DND-41 (cell line): ENCODE results near the gene VCP.
A peak's percentile ranks its signal among the peaks of the same experiment; 100 is the strongest.

ENCODE experiments used
- ATAC-seq: fragments of 200-7000 bp; cut with Tn5 transposase; 3 replicates; pipeline ENCODE4 v1.9.1; 2021; ENCODE audit warnings: low read depth; ENCODE audit not compliant: insufficient read depth
- DNase-seq: peaks from one replicate; pipeline ENCODE4 v3.0.0-alpha.2; 2020
- H2AFZ ChIP-seq: 2 replicates; pipeline ENCODE4 v1.6.0; 2012; ENCODE audit warnings: low read depth, low read length
- H3K27ac ChIP-seq: 2 replicates; pipeline ENCODE4 v1.5.1; 2012; ENCODE audit warnings: low read length, inconsistent platforms
- H3K27me3 ChIP-seq: fragments of 200-600 bp; sonication (generic); 2 replicates; pipeline ENCODE4 v1.6.0; 2012; ENCODE audit warnings: low read length, mild to moderate bottlenecking, inconsistent platforms; ENCODE audit not compliant: insufficient read depth, poor library complexity
- H3K36me3 ChIP-seq: 2 replicates; pipeline ENCODE4 v1.5.1; 2012; ENCODE audit warnings: low read length, inconsistent platforms; ENCODE audit not compliant: insufficient read depth
- H3K4me1 ChIP-seq: 2 replicates; pipeline ENCODE4 v1.5.1; 2012; ENCODE audit warnings: mild to moderate bottlenecking, low read length; ENCODE audit not compliant: insufficient read depth
- H3K4me2 ChIP-seq: 2 replicates; pipeline ENCODE4 v1.6.0; 2012; ENCODE audit warnings: mild to moderate bottlenecking, moderate library complexity, low read length, inconsistent platforms; ENCODE audit not compliant: insufficient read depth
- H3K4me3 ChIP-seq, 2 experiments: fragments of 200-600 bp in 1 of 2; shearing (Covaris generic) in 1 of 2; 2 replicates each; pipeline ENCODE4 v1.5.1; 2012 to 2016; ENCODE audit warnings: inconsistent platforms in 2 of 2, low read length in 2 of 2, mild to moderate bottlenecking in 2 of 2, low read depth in 1 of 2, moderate library complexity in 1 of 2
- H3K79me2 ChIP-seq: 2 replicates; pipeline ENCODE4 v1.6.0; 2012; ENCODE audit warnings: low read length, inconsistent platforms; ENCODE audit not compliant: insufficient read depth
- H3K9ac ChIP-seq: 2 replicates; pipeline ENCODE4 v1.6.0; 2012; ENCODE audit warnings: low read depth, mild to moderate bottlenecking, inconsistent platforms, low read length, moderate library complexity
- H3K9me3 ChIP-seq: 2 replicates; pipeline ENCODE4 v1.5.1; 2012; ENCODE audit warnings: low read length, moderate library complexity, mild to moderate bottlenecking, inconsistent platforms; ENCODE audit not compliant: insufficient read depth, severe bottlenecking
- H4K20me1 ChIP-seq: 2 replicates; pipeline ENCODE4 v1.6.0; 2012; ENCODE audit warnings: low read length; ENCODE audit not compliant: insufficient read depth
- EZH2 ChIP-seq: IDR thresholded peaks from 3 replicates; pipeline ENCODE4 v1.6.1; 2012; ENCODE audit warnings: borderline replicate concordance, low read depth, mild to moderate bottlenecking, moderate library complexity, low read length, inconsistent platforms; ENCODE audit not compliant: severe bottlenecking
- TF ChIP-seq, protein P1 (sequence below): IDR thresholded peaks from 2 replicates; pipeline ENCODE4 v1.5.1; 2012; ENCODE audit warnings: borderline replicate concordance, low read length, moderate library complexity, mild to moderate bottlenecking; ENCODE audit not compliant: poor library complexity, severe bottlenecking; ENCODE audit errors: extremely low read depth

VCP gene

DNA sequence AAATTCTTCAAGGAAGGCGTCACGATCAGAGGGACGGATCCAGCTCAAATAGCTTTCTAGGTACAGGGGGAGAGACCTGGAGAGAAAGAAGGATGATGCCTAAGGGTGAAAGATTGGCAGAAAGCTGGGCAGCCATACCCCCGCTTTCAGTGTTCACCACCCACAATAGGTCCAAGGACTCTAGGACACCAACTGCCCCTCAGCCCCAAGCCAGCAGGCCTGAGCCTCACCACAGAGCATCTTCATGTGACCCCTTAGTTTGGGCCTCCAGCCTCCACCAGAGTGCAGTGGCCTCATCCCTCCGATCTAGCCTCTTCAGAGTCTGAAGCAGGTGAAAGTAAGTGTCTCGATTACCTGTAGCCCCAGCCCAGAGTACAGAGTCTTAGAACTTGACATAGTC lies 1.7 kb upstream of the VCP start:
- H3K27ac ChIP-seq: no peak overlapping the region
- no peak for DNase-seq
- H3K4me2 ChIP-seq: no peak overlapping the region
- H3K4me3 ChIP-seq: no peak overlapping the region
- peaks cover 48% of the 10 kb centered on the region for H4K20me1 ChIP-seq
- H3K27me3 ChIP-seq: no peaks in the 10 kb centered on the region
- no peak overlapping the region for H2AFZ ChIP-seq
- H3K9ac ChIP-seq: no peak overlapping the region
- H3K36me3 ChIP-seq: peaks cover 75% of the 10 kb centered on the region
- no peak for ATAC-seq
- peaks cover 68% of the 10 kb centered on the region for H3K79me2 ChIP-seq
- TF ChIP-seq, protein P1, sequence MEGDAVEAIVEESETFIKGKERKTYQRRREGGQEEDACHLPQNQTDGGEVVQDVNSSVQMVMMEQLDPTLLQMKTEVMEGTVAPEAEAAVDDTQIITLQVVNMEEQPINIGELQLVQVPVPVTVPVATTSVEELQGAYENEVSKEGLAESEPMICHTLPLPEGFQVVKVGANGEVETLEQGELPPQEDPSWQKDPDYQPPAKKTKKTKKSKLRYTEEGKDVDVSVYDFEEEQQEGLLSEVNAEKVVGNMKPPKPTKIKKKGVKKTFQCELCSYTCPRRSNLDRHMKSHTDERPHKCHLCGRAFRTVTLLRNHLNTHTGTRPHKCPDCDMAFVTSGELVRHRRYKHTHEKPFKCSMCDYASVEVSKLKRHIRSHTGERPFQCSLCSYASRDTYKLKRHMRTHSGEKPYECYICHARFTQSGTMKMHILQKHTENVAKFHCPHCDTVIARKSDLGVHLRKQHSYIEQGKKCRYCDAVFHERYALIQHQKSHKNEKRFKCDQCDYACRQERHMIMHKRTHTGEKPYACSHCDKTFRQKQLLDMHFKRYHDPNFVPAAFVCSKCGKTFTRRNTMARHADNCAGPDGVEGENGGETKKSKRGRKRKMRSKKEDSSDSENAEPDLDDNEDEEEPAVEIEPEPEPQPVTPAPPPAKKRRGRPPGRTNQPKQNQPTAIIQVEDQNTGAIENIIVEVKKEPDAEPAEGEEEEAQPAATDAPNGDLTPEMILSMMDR: no peak
- no peak for TF ChIP-seq EZH2
- peaks cover 71% of the 10 kb centered on the region for H3K4me1 ChIP-seq
- H3K9me3 ChIP-seq: no peaks in the 10 kb centered on the region

DNA sequence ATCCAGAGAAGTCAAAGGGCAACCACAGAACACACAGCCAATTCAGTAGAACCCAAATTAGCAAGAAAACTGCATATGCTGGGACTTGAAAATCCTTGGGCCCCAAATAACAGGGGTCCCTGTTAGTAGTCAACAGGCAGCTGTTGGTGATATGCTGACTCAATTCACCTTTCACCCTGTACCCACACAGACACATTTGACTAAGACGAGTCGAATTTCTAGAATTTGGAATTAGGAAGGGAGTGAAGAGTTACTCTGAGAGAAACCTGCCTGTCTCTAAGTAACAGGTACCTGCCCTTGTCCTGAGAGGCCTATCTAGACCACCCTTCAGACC lies 821 bp upstream of the VCP start:
- Histone ChIP-seq H3K27me3 (no peaks in the 10 kb centered on the region), H3K4me1 (peaks cover 63% of the 10 kb centered on the region), H2AFZ (no peak overlapping the region), H3K27ac (peak overlapping the region; percentile 71), H3K4me2 (peak overlapping the region; percentile 67), H3K4me3 (peak overlapping the region in 1 of 2 experiments; percentile 82; a peak in 2 of 4 replicates), H3K9me3 (no peaks in the 10 kb centered on the region), H3K36me3 (peaks cover 82% of the 10 kb centered on the region), H4K20me1 (peaks cover 52% of the 10 kb centered on the region), H3K79me2 (peaks cover 68% of the 10 kb centered on the region), H3K9ac (peak overlapping the region; percentile 9; the same call in 1 of the 2 replicates)
- no peak for ATAC-seq
- no peak for DNase-seq
- TF ChIP-seq, protein P1: no peak
- TF ChIP-seq EZH2: no peak

DNA sequence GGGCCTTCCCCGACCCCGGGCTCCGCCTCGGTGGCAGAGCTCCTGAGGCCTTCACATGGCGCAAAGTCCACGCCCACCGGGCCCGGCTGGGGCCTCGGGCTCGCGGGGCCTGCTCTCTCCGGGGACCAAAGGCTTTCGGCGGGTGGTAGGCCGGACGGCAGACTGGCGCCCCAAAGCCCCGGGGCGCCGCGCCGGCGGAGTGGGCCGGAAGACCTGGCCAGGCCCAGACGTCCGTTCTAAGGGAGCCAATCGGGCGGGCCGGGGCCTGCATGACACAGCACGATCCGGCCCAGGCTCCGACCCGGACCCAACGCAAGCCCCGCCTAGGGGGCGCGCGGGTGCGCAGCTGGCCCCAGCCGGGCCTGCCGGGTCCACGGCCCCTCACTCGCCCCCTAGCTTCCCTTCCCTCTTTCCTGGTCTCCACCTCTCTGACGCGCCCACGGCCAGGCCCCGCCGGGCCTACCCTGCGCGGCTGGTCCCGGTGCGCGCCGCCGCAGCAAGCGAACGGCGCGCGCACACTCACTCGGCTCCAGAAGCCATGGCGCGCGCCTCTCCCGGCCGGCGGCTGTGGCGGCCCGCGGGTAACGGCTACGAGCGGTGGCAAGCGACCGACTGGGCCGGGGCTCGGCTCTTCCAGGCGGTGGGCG lies 488 bp downstream of the VCP start:
- H2AFZ ChIP-seq: peak overlapping the region; percentile 77
- no peak for TF ChIP-seq EZH2
- TF ChIP-seq, protein P1: peak; percentile 34
- peaks cover 68% of the 10 kb centered on the region for H3K79me2 ChIP-seq
- peak overlapping the region; percentile 79 for H3K4me2 ChIP-seq
- H3K4me1 ChIP-seq: peaks cover 50% of the 10 kb centered on the region
- no peaks in the 10 kb centered on the region for H3K27me3 ChIP-seq
- ATAC-seq (peak; percentile 61), DNase-seq (peak; percentile 71)
- peaks cover 82% of the 10 kb centered on the region for H3K36me3 ChIP-seq
- H3K4me3 ChIP-seq: peak overlapping the region; percentile 82 to 88
- H3K27ac ChIP-seq: peak overlapping the region; percentile 91
- peak overlapping the region; percentile 98 for H3K9ac ChIP-seq
- H3K9me3 ChIP-seq: no peaks in the 10 kb centered on the region
- peaks cover 55% of the 10 kb centered on the region for H4K20me1 ChIP-seq
